CD4-positive, alpha-beta T cell (primary cell): Measurements from ENCODE around the gene LGI4. TPM values are rescaled to one million over a fixed set of nuclear protein-coding genes. Genes with fewer than 3 reads are reported as not detected.
A peak's percentile ranks its signal among the peaks of the same experiment; 100 is the strongest.

Experiments used
- ATAC-seq: fragments of 200-7000 bp; cut with Tn5 transposase; one replicate; pipeline ENCODE4 v1.10.0; 2022; ENCODE audit warnings: mild to moderate bottlenecking; ENCODE audit not compliant: poor library complexity
- CTCF ChIA-PET: fragments of 350-600 bp; sonication (Branson Sonifier 250); formaldehyde crosslinking; loops from one replicate; lab custom pipeline; 2021; ENCODE audit warnings: antibody characterized with exemption, inconsistent platforms; lab: Charles Lee
- POLR2A ChIA-PET: fragments of 350-600 bp; sonication (Branson Sonifier 250); formaldehyde crosslinking; loops from one replicate; lab custom pipeline; 2021; ENCODE audit warnings: antibody characterized with exemption, inconsistent platforms; lab: Charles Lee
- DNase-seq, 14 experiments: peaks; one replicate each; pipeline ENCODE4 v3.0.0-alpha.2; 2013 to 2020; ENCODE audit warnings: mixed read lengths in 2 of 14
- H3K27ac ChIP-seq, 2 donors: one replicate each; pipeline versions ENCODE4 v1.5.1 to v1.7.0; 2013; ENCODE audit warnings: low read length in 2 of 2, low read depth in 1 of 2, mild to moderate bottlenecking in 1 of 2
- H3K27me3 ChIP-seq, 2 experiments: 1 replicate in 1 of 2; 2 replicates in 1 of 2; pipeline versions ENCODE4 v1.6.1 to v1.7.0; 2013; ENCODE audit warnings: low read length in 2 of 2, control low read depth in 1 of 2, mild to moderate bottlenecking in 1 of 2, moderate library complexity in 1 of 2; ENCODE audit not compliant: insufficient read depth in 2 of 2, control insufficient read depth in 1 of 2
- H3K36me3 ChIP-seq: one replicate; pipeline ENCODE4 v1.6.1; 2013; ENCODE audit warnings: low read length, control low read depth; ENCODE audit not compliant: insufficient read depth
- H3K4me1 ChIP-seq: one replicate; pipeline ENCODE4 v1.6.1; 2013; ENCODE audit warnings: low read length, control low read depth; ENCODE audit not compliant: insufficient read depth
- H3K4me3 ChIP-seq: one replicate; pipeline ENCODE4 v1.5.1; 2013; ENCODE audit warnings: mild to moderate bottlenecking, low read length, moderate library complexity
- H3K9me3 ChIP-seq, 2 experiments: 1 replicate in 1 of 2; 2 replicates in 1 of 2; pipeline versions ENCODE4 v1.6.1 to v1.7.0; 2013; ENCODE audit warnings: low read length in 2 of 2, mild to moderate bottlenecking in 2 of 2, control low read depth in 1 of 2, moderate library complexity in 1 of 2; ENCODE audit not compliant: control insufficient read depth in 1 of 2, insufficient read depth in 1 of 2
- H3K27ac Mint-ChIP-seq: one replicate; pipeline ENCODE4 v1.8.0; 2020; ENCODE audit warnings: mixed read lengths
- H3K27me3 Mint-ChIP-seq: one replicate; pipeline ENCODE4 v1.8.0; 2021; ENCODE audit warnings: mixed read lengths
- H3K36me3 Mint-ChIP-seq: one replicate; pipeline ENCODE4 v1.8.0; 2021; ENCODE audit warnings: low read depth, mixed read lengths
- H3K4me1 Mint-ChIP-seq: one replicate; pipeline ENCODE4 v1.8.0; 2021; ENCODE audit warnings: low read depth, mixed read lengths
- H3K4me3 Mint-ChIP-seq: one replicate; pipeline ENCODE4 v1.8.0; 2020; ENCODE audit warnings: mild to moderate bottlenecking, mixed read lengths
- H3K9me3 Mint-ChIP-seq: one replicate; pipeline ENCODE4 v1.8.0; 2020; ENCODE audit warnings: mixed read lengths
- intact Hi-C, 2 experiments: fragments of 100-400 bp; cut with DNase I in 1 of 2; cut with micrococcal nuclease in 1 of 2; formaldehyde crosslinking; loops; one replicate each; pipeline versions ENCODE4 v1.15.1 to v1.9.0; 2023 to 2025; cut with DNase I, micrococcal nuclease
- total RNA-seq, 174 experiments: library from RNA in 2 of 174; stranded (reverse) in 2 of 174; gene quantifications; one replicate each; pipeline ENCODE4 v1.2.3 and lab custom pipeline; 2021 to 2026
- TF ChIP-seq, protein P1 (sequence below): fragments of 200-600 bp; IDR thresholded peaks from one replicate; pipeline ENCODE4 v1.8.0; 2022; ENCODE audit warnings: antibody characterized with exemption, mild to moderate bottlenecking

The LGI4 gene
- total RNA-seq, 2 experiments from 2014 or later = 0.69 to 0.70 TPM

DNA sequence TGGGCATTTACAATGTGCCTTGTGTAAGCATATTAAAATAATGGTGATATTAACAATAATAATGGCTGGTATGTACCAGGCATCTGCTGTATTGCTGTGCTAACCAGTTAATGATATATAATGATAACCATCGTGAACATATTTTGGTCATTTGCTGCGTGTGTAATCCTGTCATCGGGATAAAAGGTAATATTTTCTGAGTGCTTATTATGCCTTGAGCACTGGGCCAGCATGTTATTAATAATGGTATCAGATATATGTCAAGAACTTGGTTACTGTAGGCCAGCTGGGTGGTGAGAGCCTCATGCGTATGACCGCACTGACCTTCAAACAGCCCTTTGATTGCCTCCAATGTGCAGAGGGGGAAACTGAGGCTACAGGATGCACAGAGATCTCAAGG is 41.4 kb downstream of the LGI4 start:
- Histone ChIP-seq H3K27me3 (peaks cover 10 to 11% of the 10 kb centered on the region in 2 experiments), H3K27ac (no peak overlapping the region), H3K4me3 (no peak overlapping the region), H3K36me3 (no peaks in the 10 kb centered on the region), H3K9me3 (no peaks in the 10 kb centered on the region), H3K4me1 (peaks cover 8% of the 10 kb centered on the region)
- DNase-seq (no peak), ATAC-seq (no peak)
- CTCF ChIA-PET = no interaction called here
- POLR2A ChIA-PET = no interaction called here
- intact Hi-C loops = loop anchor here in 1 of 2 experiments (5.0 kb wide), 1 partner anchor 256 kb away; no protein-coding TSS in a partner anchor
- H3K27ac Mint-ChIP-seq = no peak overlapping the region
- TF ChIP-seq, protein P1, sequence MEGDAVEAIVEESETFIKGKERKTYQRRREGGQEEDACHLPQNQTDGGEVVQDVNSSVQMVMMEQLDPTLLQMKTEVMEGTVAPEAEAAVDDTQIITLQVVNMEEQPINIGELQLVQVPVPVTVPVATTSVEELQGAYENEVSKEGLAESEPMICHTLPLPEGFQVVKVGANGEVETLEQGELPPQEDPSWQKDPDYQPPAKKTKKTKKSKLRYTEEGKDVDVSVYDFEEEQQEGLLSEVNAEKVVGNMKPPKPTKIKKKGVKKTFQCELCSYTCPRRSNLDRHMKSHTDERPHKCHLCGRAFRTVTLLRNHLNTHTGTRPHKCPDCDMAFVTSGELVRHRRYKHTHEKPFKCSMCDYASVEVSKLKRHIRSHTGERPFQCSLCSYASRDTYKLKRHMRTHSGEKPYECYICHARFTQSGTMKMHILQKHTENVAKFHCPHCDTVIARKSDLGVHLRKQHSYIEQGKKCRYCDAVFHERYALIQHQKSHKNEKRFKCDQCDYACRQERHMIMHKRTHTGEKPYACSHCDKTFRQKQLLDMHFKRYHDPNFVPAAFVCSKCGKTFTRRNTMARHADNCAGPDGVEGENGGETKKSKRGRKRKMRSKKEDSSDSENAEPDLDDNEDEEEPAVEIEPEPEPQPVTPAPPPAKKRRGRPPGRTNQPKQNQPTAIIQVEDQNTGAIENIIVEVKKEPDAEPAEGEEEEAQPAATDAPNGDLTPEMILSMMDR = no peak
- H3K4me1 Mint-ChIP-seq = peaks cover 5% of the 10 kb centered on the region
- no peaks in the 10 kb centered on the region for H3K36me3 Mint-ChIP-seq
- H3K4me3 Mint-ChIP-seq = no peak overlapping the region
- peaks cover 12% of the 10 kb centered on the region for H3K27me3 Mint-ChIP-seq
- H3K9me3 Mint-ChIP-seq = no peaks in the 10 kb centered on the region

DNA sequence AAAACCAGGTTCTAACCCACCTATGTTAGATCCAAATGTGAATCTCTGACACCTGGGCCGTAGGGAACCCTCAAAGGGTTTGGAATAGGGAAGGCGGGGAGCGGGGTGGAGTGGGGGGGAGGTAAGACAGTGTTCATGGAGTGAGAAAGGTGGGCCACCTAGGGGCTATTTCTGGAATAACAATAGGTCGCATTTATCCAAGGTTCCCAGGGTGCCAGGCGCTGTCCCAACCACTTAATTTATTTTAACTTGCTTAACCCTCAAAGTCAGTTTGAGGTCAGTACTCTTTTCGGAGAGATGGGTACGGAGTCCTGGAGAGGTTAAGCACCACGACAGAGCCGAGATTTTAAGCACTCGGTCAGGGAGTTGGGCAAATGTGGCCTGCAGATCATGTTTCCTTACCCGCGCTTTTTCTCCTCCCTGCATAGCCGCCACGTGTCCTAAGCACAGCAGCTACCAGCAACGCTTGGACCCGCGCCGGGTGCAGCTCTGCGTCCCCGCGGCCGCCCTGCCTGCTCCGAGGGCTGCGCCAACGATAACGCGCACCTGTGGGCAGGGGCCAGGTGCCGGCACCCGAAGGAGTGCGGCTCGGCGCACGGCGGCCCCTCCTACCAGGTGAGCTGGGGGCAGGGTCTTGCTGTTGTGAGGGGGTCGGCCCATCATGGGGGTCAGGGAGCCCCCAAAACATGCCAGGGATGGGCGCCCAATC is 44.2 kb downstream of the LGI4 start:
- CTCF ChIA-PET = interaction anchor here (1.8 kb wide), 1 partner anchor 24 kb away, joined by 5 read pairs; no protein-coding TSS in a partner anchor
- H3K4me1 Mint-ChIP-seq = peaks cover 5% of the 10 kb centered on the region
- H3K4me1 ChIP-seq = peaks cover 11% of the 10 kb centered on the region

DNA sequence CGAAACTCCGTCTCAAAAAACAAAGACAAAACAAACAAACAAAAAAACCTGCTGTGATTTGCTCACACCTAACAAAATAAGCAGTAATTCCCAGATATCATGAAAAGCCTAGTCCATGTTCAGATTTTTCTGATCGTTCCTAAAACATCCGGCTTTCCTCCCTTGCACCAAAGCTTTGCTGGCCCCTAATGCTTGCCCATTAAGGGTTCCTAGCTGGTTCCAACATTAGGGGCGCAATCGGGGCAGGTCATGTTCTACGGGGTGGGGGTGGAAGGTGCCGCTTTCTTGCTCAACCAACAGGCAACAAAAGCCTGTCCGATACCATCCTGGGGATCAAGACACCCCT is 44.7 kb downstream of the LGI4 start:
- Mint-ChIP-seq H3K4me3 (no peak overlapping the region), H3K4me1 (peaks cover 5% of the 10 kb centered on the region), H3K27ac (no peak overlapping the region), H3K27me3 (peaks cover 12% of the 10 kb centered on the region), H3K36me3 (no peaks in the 10 kb centered on the region), H3K9me3 (no peaks in the 10 kb centered on the region)
- Histone ChIP-seq H3K4me3 (no peak overlapping the region), H3K4me1 (peaks cover 15% of the 10 kb centered on the region), H3K9me3 (no peaks in the 10 kb centered on the region), H3K36me3 (no peaks in the 10 kb centered on the region), H3K27me3 (peaks cover 10 to 11% of the 10 kb centered on the region in 2 experiments), H3K27ac (no peak overlapping the region)
- intact Hi-C loops = loop anchor here (1.0 to 5.0 kb wide), 3 partner anchors 117 to 449 kb away; no protein-coding TSS in a partner anchor
- ATAC-seq = no peak
- ChIA-PET CTCF (interaction anchor here (1.8 kb wide), 1 partner anchor 23 kb away, joined by 5 read pairs; no protein-coding TSS in a partner anchor), POLR2A (no interaction called here)
- TF ChIP-seq, protein P1 = no peak
- no peak for DNase-seq

More for the DNA sequence above, 44.2 kb downstream of the LGI4 start:
- H3K27me3 ChIP-seq = peaks cover 10 to 11% of the 10 kb centered on the region in 2 experiments
- no peak overlapping the region for H3K4me3 Mint-ChIP-seq
- POLR2A ChIA-PET = no interaction called here
- no peak overlapping the region for H3K27ac ChIP-seq
- H3K9me3 ChIP-seq = no peaks in the 10 kb centered on the region
- H3K27ac Mint-ChIP-seq = no peak overlapping the region
- H3K36me3 ChIP-seq = no peaks in the 10 kb centered on the region
- no peaks in the 10 kb centered on the region for H3K36me3 Mint-ChIP-seq
- TF ChIP-seq, protein P1 = peak; percentile 78
- ATAC-seq (peak; percentile 80), DNase-seq (peak in 11 of 14 experiments; percentile 5 to 70 (median 23))
- peaks cover 12% of the 10 kb centered on the region for H3K27me3 Mint-ChIP-seq
- no peaks in the 10 kb centered on the region for H3K9me3 Mint-ChIP-seq
- intact Hi-C loops = loop anchor here (1.0 to 5.0 kb wide), 3 partner anchors 117 to 450 kb away; no protein-coding TSS in a partner anchor
- no peak overlapping the region for H3K4me3 ChIP-seq
